ENCODE measurements around the gene PLCG1. TPM values are rescaled to one million over a fixed set of nuclear protein-coding genes. Genes with fewer than 3 reads are reported as not detected.

The PLCG1 gene
- total RNA-seq, 1 experiment from 2014 or later: 68.8 TPM

GRCh38 chr20:41089555-41089954 is 47.8 kb upstream of the PLCG1 start:
- BruUV-seq (replicated peaks): no TSS peak
- Histone ChIP-seq H3K9me2 (replicated peaks; ENCODE audit: low read length) (no peaks in the 10 kb centered on the region), H3K27ac (ENCODE audit: low read length) (no peak overlapping the region), H2AFZ (ENCODE audit: low read length) (no peak overlapping the region), H3F3A (ENCODE audit: low read length, unreplicated experiment) (peaks cover 9% of the 10 kb centered on the region), H3K9ac (ENCODE audit: low read length) (no peak overlapping the region), H3K27me3 (ENCODE audit: low read length) (no peaks in the 10 kb centered on the region), H3K4me2 (ENCODE audit: low read length) (no peak overlapping the region), H3K36me3 (ENCODE audit: low read depth, low read length) (peaks cover 50% of the 10 kb centered on the region), H3K9me3 (ENCODE audit: low read length) (no peaks in the 10 kb centered on the region), H3K4me3 (ENCODE audit: low read length) (no peak overlapping the region), H3K79me2 (ENCODE audit: low read length) (0 out of 2 replicates have a peak, but pooled peaks cover 4% of the 10 kb centered on the region), H3K4me1 (ENCODE audit: insufficient read depth, low read length) (peaks cover 14% of the 10 kb centered on the region), H4K20me1 (ENCODE audit: low read length) (no peaks in the 10 kb centered on the region)
- TF ChIP-seq, protein P1, sequence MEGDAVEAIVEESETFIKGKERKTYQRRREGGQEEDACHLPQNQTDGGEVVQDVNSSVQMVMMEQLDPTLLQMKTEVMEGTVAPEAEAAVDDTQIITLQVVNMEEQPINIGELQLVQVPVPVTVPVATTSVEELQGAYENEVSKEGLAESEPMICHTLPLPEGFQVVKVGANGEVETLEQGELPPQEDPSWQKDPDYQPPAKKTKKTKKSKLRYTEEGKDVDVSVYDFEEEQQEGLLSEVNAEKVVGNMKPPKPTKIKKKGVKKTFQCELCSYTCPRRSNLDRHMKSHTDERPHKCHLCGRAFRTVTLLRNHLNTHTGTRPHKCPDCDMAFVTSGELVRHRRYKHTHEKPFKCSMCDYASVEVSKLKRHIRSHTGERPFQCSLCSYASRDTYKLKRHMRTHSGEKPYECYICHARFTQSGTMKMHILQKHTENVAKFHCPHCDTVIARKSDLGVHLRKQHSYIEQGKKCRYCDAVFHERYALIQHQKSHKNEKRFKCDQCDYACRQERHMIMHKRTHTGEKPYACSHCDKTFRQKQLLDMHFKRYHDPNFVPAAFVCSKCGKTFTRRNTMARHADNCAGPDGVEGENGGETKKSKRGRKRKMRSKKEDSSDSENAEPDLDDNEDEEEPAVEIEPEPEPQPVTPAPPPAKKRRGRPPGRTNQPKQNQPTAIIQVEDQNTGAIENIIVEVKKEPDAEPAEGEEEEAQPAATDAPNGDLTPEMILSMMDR (conservative IDR thresholded peaks at IDR 0.05; ENCODE audit: low read depth, low read length): peak; percentile 55
- TF ChIP-seq EZH2 (IDR thresholded peaks at IDR 0.05; ENCODE audit: low read length, unreplicated experiment): no peak
- intact Hi-C loops (cut with micrococcal nuclease): no loop called here
- no peak; the same call in 1 of the 2 replicates for ATAC-seq
- peak; percentile 23 for DNase-seq
- CTCF ChIA-PET: no interaction called here
- POLR2A ChIA-PET (ENCODE audit: unreplicated experiment): no interaction called here

DNA sequence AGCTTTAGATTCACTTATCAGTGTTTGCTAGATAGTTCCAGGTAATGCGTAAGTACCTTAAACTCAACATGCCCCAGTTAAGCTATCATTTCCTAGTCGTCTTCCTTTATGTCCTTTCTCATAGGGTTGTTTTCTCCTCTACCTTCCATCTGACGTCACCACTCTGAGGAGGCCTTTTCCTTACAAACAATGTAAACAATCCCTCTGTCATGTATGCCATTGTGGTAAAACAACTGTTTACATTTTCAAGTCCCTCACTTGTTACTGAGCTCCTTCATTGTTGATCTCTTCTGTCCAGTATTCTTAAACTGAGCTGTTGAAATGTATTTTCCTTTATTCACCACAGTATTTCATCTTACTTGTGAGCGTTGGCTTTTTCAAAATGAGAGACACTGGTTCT is 45.4 kb upstream of the PLCG1 start:
- intact Hi-C loops (cut with micrococcal nuclease): no loop called here
- ChIA-PET CTCF (no interaction called here), POLR2A (ENCODE audit: unreplicated experiment) (no interaction called here)
- no peaks in the 10 kb centered on the region for H4K20me1 ChIP-seq (ENCODE audit: low read length)
- no TSS peak for BruUV-seq (replicated peaks)
- H3K27me3 ChIP-seq (ENCODE audit: low read length): no peaks in the 10 kb centered on the region
- peaks cover 52% of the 10 kb centered on the region for H3K36me3 ChIP-seq (ENCODE audit: low read depth, low read length)
- H2AFZ ChIP-seq (ENCODE audit: low read length): no peak overlapping the region
- peaks cover 5% of the 10 kb centered on the region for H3F3A ChIP-seq (ENCODE audit: low read length, unreplicated experiment)
- H3K4me1 ChIP-seq (ENCODE audit: insufficient read depth, low read length): peaks cover 6% of the 10 kb centered on the region
- no peak overlapping the region for H3K27ac ChIP-seq (ENCODE audit: low read length)
- ATAC-seq (no peak), DNase-seq (no peak)
- H3K4me2 ChIP-seq (ENCODE audit: low read length): no peak overlapping the region
- no peaks in the 10 kb centered on the region for H3K9me3 ChIP-seq (ENCODE audit: low read length)
- 0 out of 2 replicates have a peak, but pooled peaks cover 4% of the 10 kb centered on the region for H3K79me2 ChIP-seq (ENCODE audit: low read length)
- H3K9me2 ChIP-seq (replicated peaks; ENCODE audit: low read length): no peaks in the 10 kb centered on the region
- H3K4me3 ChIP-seq (ENCODE audit: low read length): no peak overlapping the region
- TF ChIP-seq, protein P1 (conservative IDR thresholded peaks at IDR 0.05; ENCODE audit: low read depth, low read length): no peak
- TF ChIP-seq EZH2 (IDR thresholded peaks at IDR 0.05; ENCODE audit: low read length, unreplicated experiment): no peak
- TF ChIP-seq EZH2phosphoT487 (IDR thresholded peaks at IDR 0.05; ENCODE audit: borderline replicate concordance, low read length): no peak
- H3K9ac ChIP-seq (ENCODE audit: low read length): no peak overlapping the region

DNA sequence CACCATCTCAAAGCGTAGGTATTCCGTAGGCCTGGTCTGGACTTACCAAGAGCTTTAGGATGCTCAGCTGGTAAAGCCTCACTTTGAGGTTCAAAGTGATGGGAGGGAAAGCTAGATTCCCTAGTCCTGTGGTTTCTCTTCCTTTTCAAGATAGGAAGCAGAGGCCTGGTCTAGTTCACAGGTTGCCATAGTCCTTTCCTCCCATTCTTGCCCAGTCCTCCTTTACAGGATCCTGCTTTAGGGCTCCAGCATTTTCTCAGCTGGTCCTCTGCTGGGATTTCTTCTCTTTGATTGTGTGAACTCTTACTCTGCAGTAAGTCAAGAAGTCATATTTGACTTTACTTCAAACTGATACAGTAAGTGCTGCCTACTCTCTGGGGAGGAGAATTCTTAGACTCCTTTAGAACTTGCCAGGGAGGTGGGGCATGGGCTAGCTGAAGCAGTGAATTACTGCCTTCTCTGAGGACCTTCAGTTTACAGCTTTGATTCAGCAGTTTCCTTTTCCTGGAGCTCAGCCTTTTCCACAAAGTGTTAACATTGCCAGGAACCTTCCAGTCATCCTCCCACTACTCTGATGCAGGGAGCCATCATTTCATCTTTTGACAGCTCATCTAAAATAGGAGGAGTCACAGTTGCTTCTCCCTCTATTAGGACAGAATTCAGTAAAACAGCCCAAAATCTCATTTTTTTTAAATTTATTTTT is 42.8 kb upstream of the PLCG1 start:
- no peak for TF ChIP-seq EZH2 (IDR thresholded peaks at IDR 0.05; ENCODE audit: low read length, unreplicated experiment)
- 0 out of 2 replicates have a peak, but pooled peaks cover 2% of the 10 kb centered on the region for H3K79me2 ChIP-seq (ENCODE audit: low read length)
- ChIA-PET CTCF (interaction anchor here (0.5 to 2.2 kb wide), 6 partner anchors 20 to 132 kb away, joined by 3 to 39 read pairs (median 4); no protein-coding TSS in a partner anchor), POLR2A (ENCODE audit: unreplicated experiment) (no interaction called here)
- BruUV-seq (replicated peaks): no TSS peak
- no peaks in the 10 kb centered on the region for H3K27me3 ChIP-seq (ENCODE audit: low read length)
- no peak overlapping the region for H3K4me3 ChIP-seq (ENCODE audit: low read length)
- peaks cover 5% of the 10 kb centered on the region for H3F3A ChIP-seq (ENCODE audit: low read length, unreplicated experiment)
- no peaks in the 10 kb centered on the region for H3K9me3 ChIP-seq (ENCODE audit: low read length)
- H3K27ac ChIP-seq (ENCODE audit: low read length): no peak overlapping the region
- no peaks in the 10 kb centered on the region for H4K20me1 ChIP-seq (ENCODE audit: low read length)
- no peak overlapping the region for H3K4me2 ChIP-seq (ENCODE audit: low read length)
- DNase-seq (no peak), ATAC-seq (peak; percentile 29)
- intact Hi-C loops (cut with micrococcal nuclease): loop anchor here (1.0 kb wide), 2 partner anchors 104 to 126 kb away; no protein-coding TSS in a partner anchor
- H3K9me2 ChIP-seq (replicated peaks; ENCODE audit: low read length): no peaks in the 10 kb centered on the region
- peaks cover 67% of the 10 kb centered on the region for H3K36me3 ChIP-seq (ENCODE audit: low read depth, low read length)
- no peaks in the 10 kb centered on the region for H3K4me1 ChIP-seq (ENCODE audit: insufficient read depth, low read length)
- H3K9ac ChIP-seq (ENCODE audit: low read length): no peak overlapping the region
- H2AFZ ChIP-seq (ENCODE audit: low read length): no peak overlapping the region

Measured in PC-3 (cell line).